HG03280 (cell line): ENCODE results near the gene SOX2.

Source experiments
- ATAC-seq: cut with Tn5 transposase; IDR thresholded peaks from one replicate; pipeline ENCODE4 v1.9.1; 2021; ENCODE audit warnings: mild to moderate bottlenecking, moderate library complexity; ENCODE audit not compliant: unreplicated experiment

The SOX2 gene

GRCh38 chr3:181722156-181722555, 10.4 kb downstream of the SOX2 start:
- no peak for ATAC-seq

GRCh38 chr3:181722766-181723425, 11.2 kb downstream of the SOX2 start:
- ATAC-seq, result no peak

GRCh38 chr3:181723625-181724191, 12.0 kb downstream of the SOX2 start:
- ATAC-seq, result no peak

- no peak for ATAC-seq
These were observed 12.7 kb downstream of the SOX2 start for GRCh38 chr3:181724192-181724965.

GRCh38 chr3:181725131-181725731, 13.5 kb downstream of the SOX2 start:
- no peak for ATAC-seq

- no peak for ATAC-seq
These were observed 14.1 kb downstream of the SOX2 start for GRCh38 chr3:181725830-181726229.

GRCh38 chr3:181726351-181727330, 14.9 kb downstream of the SOX2 start:
- no peak for ATAC-seq

GRCh38 chr3:181727341-181728032, 15.8 kb downstream of the SOX2 start:
- ATAC-seq, result no peak

- ATAC-seq, result no peak
These were observed 17.0 kb downstream of the SOX2 start for GRCh38 chr3:181728470-181729340.

- no peak for ATAC-seq
These were observed 17.7 kb downstream of the SOX2 start for GRCh38 chr3:181729341-181729869.

GRCh38 chr3:181730316-181730715, 18.6 kb downstream of the SOX2 start:
- no peak for ATAC-seq

GRCh38 chr3:181730934-181731333, 19.2 kb downstream of the SOX2 start:
- ATAC-seq, result no peak

GRCh38 chr3:181735911-181736310, 24.2 kb downstream of the SOX2 start:
- no peak for ATAC-seq

GRCh38 chr3:181738551-181738950, 26.8 kb downstream of the SOX2 start:
- ATAC-seq, result no peak

- ATAC-seq, result no peak
These were observed 27.9 kb downstream of the SOX2 start for GRCh38 chr3:181739628-181740027.

- no peak for ATAC-seq
These were observed 29.7 kb downstream of the SOX2 start for GRCh38 chr3:181741417-181741816.

GRCh38 chr3:181752202-181752671, 40.5 kb downstream of the SOX2 start:
- no peak for ATAC-seq

GRCh38 chr3:181753391-181753790, 41.7 kb downstream of the SOX2 start:
- ATAC-seq, result no peak

- ATAC-seq, result no peak
These were observed 44.2 kb downstream of the SOX2 start for GRCh38 chr3:181755959-181756358.
